ENCODE data around the gene FEV.

Gene FEV

GRCh38 chr2:219001577-219002394 lies 16.8 kb upstream of the FEV start:
- no peaks in the 10 kb centered on the region for H3K9me3 ChIP-seq (ENCODE audit: insufficient read depth, low read length)
- TF ChIP-seq EZH2phosphoT487 (conservative IDR thresholded peaks at IDR 0.05; ENCODE audit: low read length) (no peak), CTCF (IDR thresholded peaks at IDR 0.05; ENCODE audit: insufficient read depth, low read length, poor library complexity, severe bottlenecking) (no peak)
- H3K27ac ChIP-seq (ENCODE audit: low read depth, low read length), result no peak overlapping the region
- H2AFZ ChIP-seq (ENCODE audit: low read depth, low read length, severe bottlenecking), result no peak overlapping the region
- H3K4me2 ChIP-seq (ENCODE audit: low read depth, low read length, poor library complexity, severe bottlenecking), result no peak overlapping the region
- no peak overlapping the region for H3K9ac ChIP-seq (ENCODE audit: low read length)
- no peaks in the 10 kb centered on the region for H3F3A ChIP-seq (ENCODE audit: insufficient read depth)
- H3K36me3 ChIP-seq (ENCODE audit: low read length), result no peaks in the 10 kb centered on the region
- H3K27me3 ChIP-seq (ENCODE audit: low read length), result no peaks in the 10 kb centered on the region
- no peaks in the 10 kb centered on the region for H3K9me2 ChIP-seq (replicated peaks; ENCODE audit: insufficient read depth, low read length)
- H3K79me2 ChIP-seq (ENCODE audit: insufficient read depth, low read length), result no peaks in the 10 kb centered on the region
- no peaks in the 10 kb centered on the region for H4K20me1 ChIP-seq (ENCODE audit: low read depth, low read length)
- H3K4me3 ChIP-seq (ENCODE audit: insufficient read depth, low read length, poor library complexity, severe bottlenecking), result no peak overlapping the region

GRCh38 chr2:219001100-219001576 lies 16.2 kb upstream of the FEV start:
- Histone ChIP-seq H3K4me2 (ENCODE audit: low read depth, low read length, poor library complexity, severe bottlenecking) (no peak overlapping the region), H3K4me3 (ENCODE audit: insufficient read depth, low read length, poor library complexity, severe bottlenecking) (no peak overlapping the region), H3F3A (ENCODE audit: insufficient read depth) (no peaks in the 10 kb centered on the region), H3K9me2 (replicated peaks; ENCODE audit: insufficient read depth, low read length) (no peaks in the 10 kb centered on the region), H3K9me3 (ENCODE audit: insufficient read depth, low read length) (no peaks in the 10 kb centered on the region), H3K27ac (ENCODE audit: low read depth, low read length) (no peak overlapping the region), H2AFZ (ENCODE audit: low read depth, low read length, severe bottlenecking) (no peak overlapping the region), H3K27me3 (ENCODE audit: low read length) (no peaks in the 10 kb centered on the region), H3K36me3 (ENCODE audit: low read length) (no peaks in the 10 kb centered on the region), H4K20me1 (ENCODE audit: low read depth, low read length) (no peaks in the 10 kb centered on the region), H3K79me2 (ENCODE audit: insufficient read depth, low read length) (no peaks in the 10 kb centered on the region), H3K9ac (ENCODE audit: low read length) (no peak overlapping the region)
- TF ChIP-seq EZH2phosphoT487 (conservative IDR thresholded peaks at IDR 0.05; ENCODE audit: low read length), result no peak
- no peak for TF ChIP-seq CTCF (IDR thresholded peaks at IDR 0.05; ENCODE audit: insufficient read depth, low read length, poor library complexity, severe bottlenecking)

GRCh38 chr2:219000569-219000960 lies 15.6 kb upstream of the FEV start:
- H3K4me2 ChIP-seq (ENCODE audit: low read depth, low read length, poor library complexity, severe bottlenecking), result no peak overlapping the region
- no peak for TF ChIP-seq EZH2phosphoT487 (conservative IDR thresholded peaks at IDR 0.05; ENCODE audit: low read length)
- no peak for TF ChIP-seq CTCF (IDR thresholded peaks at IDR 0.05; ENCODE audit: insufficient read depth, low read length, poor library complexity, severe bottlenecking)
- H2AFZ ChIP-seq (ENCODE audit: low read depth, low read length, severe bottlenecking), result no peak overlapping the region
- H4K20me1 ChIP-seq (ENCODE audit: low read depth, low read length), result no peaks in the 10 kb centered on the region
- no peaks in the 10 kb centered on the region for H3F3A ChIP-seq (ENCODE audit: insufficient read depth)
- H3K9ac ChIP-seq (ENCODE audit: low read length), result no peak overlapping the region
- no peaks in the 10 kb centered on the region for H3K27me3 ChIP-seq (ENCODE audit: low read length)
- no peaks in the 10 kb centered on the region for H3K36me3 ChIP-seq (ENCODE audit: low read length)
- no peaks in the 10 kb centered on the region for H3K9me2 ChIP-seq (replicated peaks; ENCODE audit: insufficient read depth, low read length)
- H3K9me3 ChIP-seq (ENCODE audit: insufficient read depth, low read length), result no peaks in the 10 kb centered on the region
- H3K27ac ChIP-seq (ENCODE audit: low read depth, low read length), result no peak overlapping the region
- no peak overlapping the region for H3K4me3 ChIP-seq (ENCODE audit: insufficient read depth, low read length, poor library complexity, severe bottlenecking)
- H3K79me2 ChIP-seq (ENCODE audit: insufficient read depth, low read length), result no peaks in the 10 kb centered on the region
